Measurements from ENCODE around the gene STAMBP.
"Not testable (repeated sequence)": the region's sequence is repeated elsewhere in the genome, so short reads cannot be mapped to it uniquely, and the experiment has no call there.

DNA sequence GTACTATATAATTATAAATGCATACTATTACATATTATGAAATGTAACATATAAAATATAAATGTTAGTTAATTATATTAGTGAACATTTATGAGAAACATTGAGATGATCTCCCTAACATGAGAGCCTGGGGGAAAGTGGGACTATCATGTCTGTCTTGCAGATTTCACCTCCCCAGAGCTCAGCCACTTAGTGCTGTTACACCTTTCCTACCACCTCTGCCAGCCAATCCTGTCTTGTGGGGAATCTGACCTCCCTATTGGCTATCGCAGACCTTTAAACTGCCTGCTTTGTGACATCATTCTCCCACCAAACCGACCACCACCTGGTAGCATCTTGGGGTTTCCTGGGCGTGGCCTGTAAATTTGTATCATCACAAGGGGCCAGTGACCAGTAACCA, 44.9 kb upstream of the STAMBP start, which contains the start of gene C2orf78:
- TF ChIP-seq, protein P1, sequence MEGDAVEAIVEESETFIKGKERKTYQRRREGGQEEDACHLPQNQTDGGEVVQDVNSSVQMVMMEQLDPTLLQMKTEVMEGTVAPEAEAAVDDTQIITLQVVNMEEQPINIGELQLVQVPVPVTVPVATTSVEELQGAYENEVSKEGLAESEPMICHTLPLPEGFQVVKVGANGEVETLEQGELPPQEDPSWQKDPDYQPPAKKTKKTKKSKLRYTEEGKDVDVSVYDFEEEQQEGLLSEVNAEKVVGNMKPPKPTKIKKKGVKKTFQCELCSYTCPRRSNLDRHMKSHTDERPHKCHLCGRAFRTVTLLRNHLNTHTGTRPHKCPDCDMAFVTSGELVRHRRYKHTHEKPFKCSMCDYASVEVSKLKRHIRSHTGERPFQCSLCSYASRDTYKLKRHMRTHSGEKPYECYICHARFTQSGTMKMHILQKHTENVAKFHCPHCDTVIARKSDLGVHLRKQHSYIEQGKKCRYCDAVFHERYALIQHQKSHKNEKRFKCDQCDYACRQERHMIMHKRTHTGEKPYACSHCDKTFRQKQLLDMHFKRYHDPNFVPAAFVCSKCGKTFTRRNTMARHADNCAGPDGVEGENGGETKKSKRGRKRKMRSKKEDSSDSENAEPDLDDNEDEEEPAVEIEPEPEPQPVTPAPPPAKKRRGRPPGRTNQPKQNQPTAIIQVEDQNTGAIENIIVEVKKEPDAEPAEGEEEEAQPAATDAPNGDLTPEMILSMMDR (IDR thresholded peaks at IDR 0.05; ENCODE audit: low read depth, low read length): not testable (repeated sequence)
- TF ChIP-seq EZH2phosphoT487 (IDR thresholded peaks at IDR 0.05; ENCODE audit: low read depth): not testable (repeated sequence)

Data from OCI-LY3 (cell line).